GM12878 (cell line): ENCODE measurements around the gene ATP6V1D.

ENCODE experiments used
- CBX3 ChIP-seq: fragments of 200-600 bp; sonication (generic); IDR thresholded peaks from 2 replicates; pipeline ENCODE4 v1.6.1; 2016; ENCODE audit warnings: low read depth, borderline replicate concordance
- CEBPB ChIP-seq, 2 experiments: fragments of 150-350 bp in 1 of 2; IDR thresholded peaks; 2 replicates each; pipeline ENCODE4 v1.6.1; 2012 to 2014; ENCODE audit warnings: low read depth in 2 of 2, low read length in 2 of 2, borderline replicate concordance in 1 of 2, inconsistent platforms in 1 of 2
- EED ChIP-seq: sonication (generic); IDR thresholded peaks from 2 replicates; pipeline ENCODE4 v1.6.1; 2016; ENCODE audit warnings: antibody characterized with exemption, low read depth
- EP300 ChIP-seq, 2 experiments: fragments of 150-350 bp in 1 of 2; IDR thresholded peaks; 2 replicates each; pipeline ENCODE4 v1.6.1; 2011 to 2012; ENCODE audit warnings: low read depth in 2 of 2, low read length in 2 of 2, borderline replicate concordance in 1 of 2, improper control_type of control experiment in 1 of 2, inconsistent platforms in 1 of 2; ENCODE audit not compliant: control insufficient read depth in 1 of 2
- EZH2 ChIP-seq: IDR thresholded peaks from 2 replicates; pipeline ENCODE4 v1.6.1; 2012; ENCODE audit warnings: low read depth, mild to moderate bottlenecking, control low read depth, inconsistent platforms, low read length, borderline replicate concordance; ENCODE audit not compliant: control insufficient read depth
- NFYB ChIP-seq: IDR thresholded peaks from 2 replicates; pipeline ENCODE4 v1.6.1; 2011; ENCODE audit warnings: low read depth, mild to moderate bottlenecking, low read length, improper control_type of control experiment, moderate library complexity; ENCODE audit not compliant: insufficient read depth
- POLR2AphosphoS5 ChIP-seq: IDR thresholded peaks from 2 replicates; pipeline ENCODE4 v1.6.1; 2011; ENCODE audit warnings: mild to moderate bottlenecking, low read length, inconsistent platforms
- RAD21 ChIP-seq: IDR thresholded peaks from 2 replicates; pipeline ENCODE4 v1.6.1; 2011; ENCODE audit warnings: mild to moderate bottlenecking, low read depth, low read length, moderate library complexity; ENCODE audit not compliant: insufficient read depth
- SIN3A ChIP-seq: IDR thresholded peaks from 2 replicates; pipeline ENCODE4 v1.6.1; 2012; ENCODE audit warnings: low read depth, low read length, improper control_type of control experiment
- SMARCA5 ChIP-seq: fragments of 450-650 bp; IDR thresholded peaks from 2 replicates; pipeline ENCODE4 v1.6.1; 2017; ENCODE audit warnings: mild to moderate bottlenecking
- SUZ12 ChIP-seq: fragments of 200-600 bp; sonication (generic); IDR thresholded peaks from one replicate; pipeline ENCODE4 v1.6.1; 2018; ENCODE audit warnings: antibody characterized with exemption, mild to moderate bottlenecking; ENCODE audit not compliant: unreplicated experiment
- TCF3 ChIP-seq: IDR thresholded peaks from 2 replicates; pipeline ENCODE4 v1.6.1; 2012; ENCODE audit warnings: low read depth, mild to moderate bottlenecking, low read length, borderline replicate concordance; ENCODE audit not compliant: insufficient read depth
- YY1 ChIP-seq: IDR thresholded peaks from 2 replicates; pipeline ENCODE4 v1.6.1; 2011; ENCODE audit warnings: low read depth, mild to moderate bottlenecking, low read length
- TF ChIP-seq, protein P1 (sequence below), 3 experiments: IDR thresholded peaks in 2 of 3; conservative IDR thresholded peaks in 1 of 3; 2 replicates each; pipeline ENCODE4 v1.5.1; 2011; ENCODE audit warnings: low read depth in 3 of 3, low read length in 3 of 3, mild to moderate bottlenecking in 3 of 3, control low read depth in 2 of 3, moderate library complexity in 2 of 3, inconsistent platforms in 1 of 3, mixed read lengths in 1 of 3; ENCODE audit not compliant: control insufficient read depth in 2 of 3, insufficient read depth in 1 of 3; ENCODE audit errors: extremely low read depth in 1 of 3

DNA sequence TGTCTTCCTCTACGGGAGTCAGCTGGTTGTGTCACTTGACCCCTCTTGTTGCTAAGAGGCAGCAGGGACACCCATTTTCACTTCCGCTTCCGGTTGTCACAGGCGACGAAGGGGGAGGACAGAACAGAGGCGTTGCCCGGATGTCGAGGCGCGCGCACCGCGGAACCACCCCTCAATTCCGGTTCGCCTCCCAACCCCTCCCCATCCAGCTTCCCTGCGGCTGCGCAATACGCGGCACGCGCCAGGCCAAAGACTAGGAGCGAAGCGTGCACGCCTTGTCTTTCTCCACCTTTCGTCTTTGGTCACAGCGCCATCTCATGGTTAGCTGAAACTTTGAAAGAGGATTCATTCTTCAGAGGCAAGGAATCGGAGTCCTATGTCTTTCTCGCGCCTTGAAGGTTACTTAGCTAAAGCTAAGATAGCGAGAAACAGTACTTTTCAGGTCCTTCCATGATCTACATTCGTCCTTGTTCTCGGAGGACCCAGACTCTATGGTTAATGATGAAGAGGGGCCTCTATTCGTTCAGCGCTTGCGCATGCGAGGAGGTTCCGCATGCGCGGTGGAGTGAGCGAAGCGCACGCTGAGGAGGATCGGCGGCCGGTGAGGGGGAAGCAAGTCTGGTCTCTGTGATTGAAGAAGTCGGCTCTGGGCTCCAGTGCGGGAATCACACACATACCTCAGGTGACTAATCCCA lies at the start of gene ATP6V1D, which contains the start of gene EIF2S1:
- TF ChIP-seq EP300 (IDR thresholded peaks at IDR 0.05; ENCODE audit: borderline replicate concordance in 1 of 2, control insufficient read depth in 1 of 2, low read depth in 2 of 2, low read length in 2 of 2) (no peak), EED (no peak), YY1 (peak; percentile 10), RAD21 (peak; percentile 35), TCF3 (0 out of 2 replicates have a peak, but pooled peaks have one; percentile 18), POLR2AphosphoS5 (peak; percentile 93), NFYB (no peak), CBX3 (no peak), SMARCA5 (peak; percentile 78; the same call in 1 of the 2 replicates), SIN3A (peak; percentile 97), SUZ12 (no peak), CEBPB (IDR thresholded peaks at IDR 0.05; ENCODE audit: borderline replicate concordance in 1 of 2, low read depth in 2 of 2, low read length in 2 of 2) (no peak), EZH2 (no peak)
- TF ChIP-seq, protein P1, sequence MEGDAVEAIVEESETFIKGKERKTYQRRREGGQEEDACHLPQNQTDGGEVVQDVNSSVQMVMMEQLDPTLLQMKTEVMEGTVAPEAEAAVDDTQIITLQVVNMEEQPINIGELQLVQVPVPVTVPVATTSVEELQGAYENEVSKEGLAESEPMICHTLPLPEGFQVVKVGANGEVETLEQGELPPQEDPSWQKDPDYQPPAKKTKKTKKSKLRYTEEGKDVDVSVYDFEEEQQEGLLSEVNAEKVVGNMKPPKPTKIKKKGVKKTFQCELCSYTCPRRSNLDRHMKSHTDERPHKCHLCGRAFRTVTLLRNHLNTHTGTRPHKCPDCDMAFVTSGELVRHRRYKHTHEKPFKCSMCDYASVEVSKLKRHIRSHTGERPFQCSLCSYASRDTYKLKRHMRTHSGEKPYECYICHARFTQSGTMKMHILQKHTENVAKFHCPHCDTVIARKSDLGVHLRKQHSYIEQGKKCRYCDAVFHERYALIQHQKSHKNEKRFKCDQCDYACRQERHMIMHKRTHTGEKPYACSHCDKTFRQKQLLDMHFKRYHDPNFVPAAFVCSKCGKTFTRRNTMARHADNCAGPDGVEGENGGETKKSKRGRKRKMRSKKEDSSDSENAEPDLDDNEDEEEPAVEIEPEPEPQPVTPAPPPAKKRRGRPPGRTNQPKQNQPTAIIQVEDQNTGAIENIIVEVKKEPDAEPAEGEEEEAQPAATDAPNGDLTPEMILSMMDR (IDR thresholded peaks at IDR 0.05 in 2 of 3, conservative IDR thresholded peaks at IDR 0.05 in 1 of 3; ENCODE audit: control insufficient read depth in 2 of 3, extremely low read depth in 1 of 3, insufficient read depth in 1 of 3, low read depth in 3 of 3, low read length in 3 of 3), result peak; percentile 94 to 100 (median 96); a peak in 5 of 6 replicates
